Inferior parietal cortex (tissue), 1 donor: ENCODE measurements around the gene MTREX.

ENCODE experiments used
- DNase-seq: peaks from one replicate; pipeline ENCODE4 v3.0.0-alpha.2; 2016; ENCODE audit errors: extremely low spot score

Gene MTREX

GRCh38 chr5:55471468-55471867 lies 163.7 kb downstream of the MTREX start:
- DNase-seq: no peak

DNA sequence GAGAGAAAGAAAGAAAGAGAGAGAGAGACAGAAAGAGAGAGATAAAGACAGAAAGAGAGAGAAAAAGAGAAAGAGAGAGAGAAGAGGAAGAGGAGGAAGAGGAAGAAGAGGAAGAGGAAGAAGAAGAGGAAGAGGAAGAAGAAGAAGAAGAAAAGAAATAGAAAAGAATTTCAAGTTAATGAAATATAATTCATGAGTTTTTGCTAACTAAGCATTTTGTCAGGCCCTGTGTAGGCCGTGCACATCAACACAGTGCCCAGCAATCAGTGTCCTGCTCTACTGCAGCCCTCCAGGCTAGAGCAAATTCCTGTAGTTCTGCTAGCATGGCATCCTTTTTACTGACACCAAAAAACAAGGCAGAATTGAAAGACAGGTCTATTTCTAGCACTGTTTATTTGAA lies 164.9 kb downstream of the MTREX start:
- DNase-seq: no peak
